ENCODE measurements around the gene PTPN11. TPM values are rescaled to one million over a fixed set of nuclear protein-coding genes. Genes with fewer than 3 reads are reported as not detected.
A peak's percentile ranks its signal among the peaks of the same experiment; 100 is the strongest.

The PTPN11 gene
- total and polyA plus RNA-seq, 2 of the 13 experiments (the other 11 are each of a cell fraction or from before 2014, with no cell fraction given), result 30.0 to 63.5 TPM

GRCh38 chr12:112419297-112420133, 768 bp downstream of the PTPN11 start (continued):
- no peak for TF ChIP-seq ZNF136 (CRISPR knock-in tag; IDR thresholded peaks at IDR 0.05; ENCODE audit: low read depth)
- TF ChIP-seq SMAD3 (CRISPR knock-in tag; IDR thresholded peaks at IDR 0.05), result no peak
- no peak for TF ChIP-seq SP2 (CRISPR knock-in tag; IDR thresholded peaks at IDR 0.05)
- 0 out of 2 replicates have a peak, but pooled peaks have one; percentile 31 for TF ChIP-seq RCOR2 (CRISPR knock-in tag; IDR thresholded peaks at IDR 0.05)
- TF ChIP-seq KDM4B (CRISPR knock-in tag; IDR thresholded peaks at IDR 0.05), result no peak
- TF ChIP-seq ZNF891 (CRISPR knock-in tag; IDR thresholded peaks at IDR 0.05), result no peak
- no peak for TF ChIP-seq ZMAT3 (CRISPR knock-in tag; conservative IDR thresholded peaks at IDR 0.05)
- TF ChIP-seq ZFYVE20 (CRISPR knock-in tag; IDR thresholded peaks at IDR 0.05; ENCODE audit: borderline replicate concordance, low read depth), result no peak
- TF ChIP-seq WIZ (CRISPR knock-in tag; IDR thresholded peaks at IDR 0.05), result no peak
- TF ChIP-seq ZNF441 (CRISPR knock-in tag; IDR thresholded peaks at IDR 0.05; ENCODE audit: borderline replicate concordance), result 0 out of 2 replicates have a peak, but pooled peaks have one; percentile 27
- TF ChIP-seq MEIS2 (CRISPR knock-in tag; IDR thresholded peaks at IDR 0.05), result no peak
- no peak for TF ChIP-seq ZNF407 (CRISPR knock-in tag; IDR thresholded peaks at IDR 0.05; ENCODE audit: not compliant biosample characterization)
- no peak for TF ChIP-seq HNRNPUL1 (IDR thresholded peaks at IDR 0.05; ENCODE audit: low read depth, low read length)
- TF ChIP-seq MXD4 (CRISPR knock-in tag; IDR thresholded peaks at IDR 0.05), result no peak; the same call in 1 of the 2 replicates
- TF ChIP-seq ZZZ3 (CRISPR knock-in tag; IDR thresholded peaks at IDR 0.05; ENCODE audit: borderline replicate concordance), result no peak
- TF ChIP-seq ARID5B (CRISPR knock-in tag; IDR thresholded peaks at IDR 0.05), result no peak
- no peak for TF ChIP-seq ZNF138 (CRISPR knock-in tag; IDR thresholded peaks at IDR 0.05; ENCODE audit: low read depth)
- TF ChIP-seq YEATS4 (CRISPR knock-in tag; IDR thresholded peaks at IDR 0.05; ENCODE audit: borderline replicate concordance), result no peak
- peak; percentile 57 for TF ChIP-seq CEBPG (CRISPR knock-in tag; IDR thresholded peaks at IDR 0.05)
